DOHH2 (cell line): ENCODE results near the gene ING2.

Source experiments
- H3F3A ChIP-seq: fragments of 200-600 bp; sonication (generic), shearing (Covaris generic); 2 replicates; pipeline ENCODE4 v1.6.0; 2016; ENCODE audit warnings: antibody characterized with exemption, mild to moderate bottlenecking; ENCODE audit not compliant: control insufficient read depth, insufficient read depth
- H3K27ac ChIP-seq: fragments of 200-600 bp; sonication (generic); 2 replicates; pipeline ENCODE4 v1.5.1; 2014; ENCODE audit warnings: low read depth, mild to moderate bottlenecking, low read length, moderate library complexity
- H3K27me3 ChIP-seq: fragments of 200-600 bp; sonication (generic); 2 replicates; pipeline ENCODE4 v1.6.1; 2014; ENCODE audit warnings: mild to moderate bottlenecking, low read length, mixed read lengths; ENCODE audit not compliant: control insufficient read depth
- H3K36me3 ChIP-seq: fragments of 200-600 bp; sonication (generic); 2 replicates; pipeline ENCODE4 v1.6.1; 2014; ENCODE audit warnings: mild to moderate bottlenecking, low read length, moderate library complexity, mixed read lengths; ENCODE audit not compliant: control insufficient read depth
- H3K4me1 ChIP-seq: fragments of 200-600 bp; sonication (generic); 2 replicates; pipeline ENCODE4 v1.6.1; 2014; ENCODE audit warnings: mild to moderate bottlenecking, low read length, mixed read lengths; ENCODE audit not compliant: control insufficient read depth
- H3K4me2 ChIP-seq: fragments of 200-600 bp; sonication (generic); 2 replicates; pipeline ENCODE4 v1.6.0; 2014; ENCODE audit warnings: mild to moderate bottlenecking, low read length, moderate library complexity
- H3K4me3 ChIP-seq: fragments of 200-600 bp; sonication (generic); 2 replicates; pipeline ENCODE4 v1.5.1; 2014; ENCODE audit warnings: mild to moderate bottlenecking, low read length, mixed read lengths
- H3K79me2 ChIP-seq: fragments of 200-600 bp; sonication (generic); 2 replicates; pipeline ENCODE4 v1.6.1; 2014; ENCODE audit warnings: mild to moderate bottlenecking, low read length, mixed read lengths; ENCODE audit not compliant: control insufficient read depth
- H3K9me2 ChIP-seq: fragments of 200-600 bp; sonication (generic); replicated peaks from 2 replicates; pipeline ENCODE4 v1.6.1; 2014; ENCODE audit warnings: mild to moderate bottlenecking, low read length, mixed read lengths; ENCODE audit not compliant: control insufficient read depth
- H3K9me3 ChIP-seq: fragments of 200-600 bp; sonication (generic); 2 replicates; pipeline ENCODE4 v1.6.1; 2014; ENCODE audit warnings: antibody characterized with exemption, low read length, mixed read lengths; ENCODE audit not compliant: control insufficient read depth, insufficient read depth
- H4K20me1 ChIP-seq: fragments of 200-600 bp; sonication (generic); 2 replicates; pipeline ENCODE4 v1.6.0; 2014; ENCODE audit warnings: low read depth, mild to moderate bottlenecking, antibody characterized with exemption, low read length, moderate library complexity; ENCODE audit not compliant: control insufficient read depth, insufficient read depth
- CTCF ChIP-seq: fragments of 200-600 bp; sonication (generic); IDR thresholded peaks from one replicate; pipeline ENCODE4 v1.5.1; 2014; ENCODE audit warnings: antibody characterized with exemption, mild to moderate bottlenecking, low read depth, low read length; ENCODE audit not compliant: poor library complexity, severe bottlenecking
- EZH2phosphoT487 ChIP-seq: fragments of 200-600 bp; sonication (generic); IDR thresholded peaks from 2 replicates; pipeline ENCODE4 v1.6.1; 2017; ENCODE audit warnings: borderline replicate concordance, mild to moderate bottlenecking, antibody characterized with exemption, low read length, moderate library complexity, mixed read lengths

The ING2 gene

GRCh38 chr4:183467246-183467645 lies 37.6 kb upstream of the ING2 start:
- no peak overlapping the region for H3K4me2 ChIP-seq
- H3K79me2 ChIP-seq, result no peaks in the 10 kb centered on the region
- no peaks in the 10 kb centered on the region for H3K4me1 ChIP-seq
- H4K20me1 ChIP-seq, result no peaks in the 10 kb centered on the region
- no peaks in the 10 kb centered on the region for H3K27me3 ChIP-seq
- no peak overlapping the region for H3K27ac ChIP-seq
- H3K9me3 ChIP-seq, result no peaks in the 10 kb centered on the region
- TF ChIP-seq CTCF (no peak), EZH2phosphoT487 (no peak)
- H3K36me3 ChIP-seq, result no peaks in the 10 kb centered on the region
- H3F3A ChIP-seq, result no peaks in the 10 kb centered on the region
- H3K4me3 ChIP-seq, result no peak overlapping the region
- H3K9me2 ChIP-seq, result no peaks in the 10 kb centered on the region

DNA sequence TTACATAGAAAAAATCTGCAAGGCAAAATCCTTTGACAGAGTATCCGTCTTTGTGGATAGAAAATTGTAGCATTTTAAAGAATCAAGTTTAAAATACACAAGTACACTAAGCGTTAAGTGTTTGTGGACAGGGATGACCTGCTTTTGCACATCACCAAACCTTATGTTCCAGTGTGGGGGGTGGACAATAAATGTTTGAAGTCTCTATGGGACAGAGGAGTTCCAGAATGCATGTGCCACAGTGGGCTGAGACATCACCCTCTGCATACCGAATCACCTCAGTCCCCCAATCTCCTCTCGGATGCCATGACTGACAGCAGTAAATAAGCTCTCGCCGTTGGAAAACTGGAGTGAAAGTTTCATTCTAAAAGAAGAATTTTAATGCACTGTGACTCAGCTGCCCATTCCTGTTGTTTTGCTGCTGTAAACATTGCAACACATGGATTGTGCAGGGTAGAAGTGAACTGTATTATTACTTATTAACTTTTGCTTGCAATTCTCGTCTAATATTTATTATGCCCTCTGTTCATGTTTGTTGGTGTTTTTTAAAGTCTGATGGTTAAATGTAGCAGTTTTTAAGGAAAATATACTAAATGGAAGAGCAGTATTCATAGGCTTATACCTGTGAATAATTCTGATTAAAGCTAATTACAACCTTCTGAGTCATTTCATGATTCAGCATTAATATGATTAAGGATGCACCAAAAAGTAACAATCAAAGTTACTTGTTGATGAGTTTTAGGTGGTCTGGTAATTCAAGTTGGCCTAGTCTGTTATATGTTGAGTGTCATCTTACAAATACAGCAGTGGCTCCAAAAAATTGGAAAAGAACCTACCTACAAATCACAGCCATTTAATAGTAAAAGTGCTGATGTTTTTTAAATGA lies 36.4 kb upstream of the ING2 start:
- no peak overlapping the region for H3K27ac ChIP-seq
- no peaks in the 10 kb centered on the region for H3F3A ChIP-seq
- H4K20me1 ChIP-seq, result no peaks in the 10 kb centered on the region
- no peak overlapping the region for H3K4me3 ChIP-seq
- H3K79me2 ChIP-seq, result no peaks in the 10 kb centered on the region
- H3K36me3 ChIP-seq, result no peaks in the 10 kb centered on the region
- no peaks in the 10 kb centered on the region for H3K9me2 ChIP-seq
- H3K9me3 ChIP-seq, result no peaks in the 10 kb centered on the region
- H3K4me2 ChIP-seq, result no peak overlapping the region
- no peak for TF ChIP-seq EZH2phosphoT487
- no peak for TF ChIP-seq CTCF
- H3K27me3 ChIP-seq, result no peaks in the 10 kb centered on the region
- no peaks in the 10 kb centered on the region for H3K4me1 ChIP-seq

- H3K4me1 ChIP-seq, result no peaks in the 10 kb centered on the region
- no peak overlapping the region for H3K4me3 ChIP-seq
- H3K9me3 ChIP-seq, result no peaks in the 10 kb centered on the region
- H4K20me1 ChIP-seq, result no peaks in the 10 kb centered on the region
- H3F3A ChIP-seq, result no peaks in the 10 kb centered on the region
- no peaks in the 10 kb centered on the region for H3K27me3 ChIP-seq
- H3K9me2 ChIP-seq, result no peaks in the 10 kb centered on the region
- H3K79me2 ChIP-seq, result no peaks in the 10 kb centered on the region
- H3K27ac ChIP-seq, result no peak overlapping the region
- TF ChIP-seq CTCF (no peak), EZH2phosphoT487 (no peak)
- H3K36me3 ChIP-seq, result no peaks in the 10 kb centered on the region
- H3K4me2 ChIP-seq, result no peak overlapping the region
Measured at GRCh38 chr4:183469285-183469684, 35.6 kb upstream of the ING2 start.
